Osteocyte (in vitro differentiated cells): ENCODE results near the gene TOR1AIP2. TPM values are rescaled to one million over a fixed set of nuclear protein-coding genes. Genes with fewer than 3 reads are reported as not detected.

Experiments
- DNase-seq: peaks from one replicate; pipeline ENCODE4 v3.0.0; 2021; ENCODE audit warnings: mixed read lengths; ENCODE audit not compliant: unreplicated experiment; ENCODE audit errors: extremely low spot score
- H3K27ac Mint-ChIP-seq: one replicate; pipeline ENCODE4 v1.8.0; 2021; ENCODE audit warnings: mild to moderate bottlenecking, mixed read lengths; ENCODE audit not compliant: unreplicated experiment
- H3K27me3 Mint-ChIP-seq: one replicate; pipeline ENCODE4 v1.8.0; 2021; ENCODE audit warnings: mixed read lengths; ENCODE audit not compliant: unreplicated experiment
- H3K36me3 Mint-ChIP-seq: one replicate; pipeline ENCODE4 v1.8.0; 2021; ENCODE audit warnings: mixed read lengths; ENCODE audit not compliant: unreplicated experiment
- H3K4me1 Mint-ChIP-seq: one replicate; pipeline ENCODE4 v1.8.0; 2021; ENCODE audit warnings: mixed read lengths; ENCODE audit not compliant: unreplicated experiment
- H3K4me3 Mint-ChIP-seq: one replicate; pipeline ENCODE4 v1.8.0; 2021; ENCODE audit warnings: mild to moderate bottlenecking, moderate library complexity, mixed read lengths; ENCODE audit not compliant: unreplicated experiment
- H3K9me3 Mint-ChIP-seq: one replicate; pipeline ENCODE4 v1.8.0; 2021; ENCODE audit warnings: mixed read lengths; ENCODE audit not compliant: unreplicated experiment
- CTCF ChIP-seq: fragments of 200-600 bp; sonication (generic); IDR thresholded peaks from 2 replicates; pipeline ENCODE4 v1.5.0; 2021; ENCODE audit warnings: antibody characterized with exemption, mild to moderate bottlenecking, moderate library complexity
- total RNA-seq: library from RNA; stranded (reverse); gene quantifications from 2 replicates; pipeline ENCODE4 v1.2.1, GENCODE V29; 2021

TOR1AIP2 gene
- total RNA-seq, 1 donor from 2014 or later: 85.5 TPM

- Mint-ChIP-seq H3K36me3 (no peaks in the 10 kb centered on the region), H3K27ac (no peak overlapping the region), H3K27me3 (peaks cover 31% of the 10 kb centered on the region), H3K4me3 (no peak overlapping the region), H3K4me1 (peaks cover 20% of the 10 kb centered on the region), H3K9me3 (no peaks in the 10 kb centered on the region)
- no peak for TF ChIP-seq CTCF
- no peak for DNase-seq
These were observed 64.9 kb downstream of the TOR1AIP2 start for GRCh38 chr1:179812501-179813292.

- Mint-ChIP-seq H3K4me3 (no peak overlapping the region), H3K27ac (no peak overlapping the region), H3K36me3 (no peaks in the 10 kb centered on the region), H3K27me3 (peaks cover 33% of the 10 kb centered on the region), H3K4me1 (peaks cover 13% of the 10 kb centered on the region), H3K9me3 (no peaks in the 10 kb centered on the region)
- no peak for DNase-seq
- no peak for TF ChIP-seq CTCF
These were observed 67.3 kb downstream of the TOR1AIP2 start for GRCh38 chr1:179810367-179810715.

- Mint-ChIP-seq H3K27ac (no peak overlapping the region), H3K27me3 (peaks cover 33% of the 10 kb centered on the region), H3K9me3 (no peaks in the 10 kb centered on the region), H3K36me3 (no peaks in the 10 kb centered on the region), H3K4me1 (peaks cover 7% of the 10 kb centered on the region), H3K4me3 (no peak overlapping the region)
- TF ChIP-seq CTCF: peak; percentile 90
- DNase-seq: no peak
These were observed 67.9 kb downstream of the TOR1AIP2 start for GRCh38 chr1:179809506-179810366.

GRCh38 chr1:179808503-179808902 is 69.1 kb downstream of the TOR1AIP2 start:
- peaks cover 4% of the 10 kb centered on the region for H3K4me1 Mint-ChIP-seq
- no peaks in the 10 kb centered on the region for H3K36me3 Mint-ChIP-seq
- H3K9me3 Mint-ChIP-seq: no peaks in the 10 kb centered on the region
- H3K4me3 Mint-ChIP-seq: no peak overlapping the region
- DNase-seq: no peak
- H3K27me3 Mint-ChIP-seq: peaks cover 37% of the 10 kb centered on the region
- TF ChIP-seq CTCF: no peak
- no peak overlapping the region for H3K27ac Mint-ChIP-seq
